Mesenchymal stem cell (in vitro differentiated cells and primary cell): ENCODE data around the gene ASF1A.

Experiments used
- DNase-seq: peaks from one replicate; pipeline ENCODE4 v3.0.0-alpha.2; 2013
- H2AFZ ChIP-seq: one replicate; pipeline ENCODE4 v1.6.1; 2013; ENCODE audit warnings: low read depth, mild to moderate bottlenecking, control low read depth, inconsistent platforms, low read length, moderate library complexity
- H2AK5ac ChIP-seq: 2 replicates; pipeline ENCODE4 v1.6.1; 2013; ENCODE audit warnings: low read length, moderate library complexity, mild to moderate bottlenecking, inconsistent platforms; ENCODE audit not compliant: severe bottlenecking
- H2BK120ac ChIP-seq: one replicate; pipeline ENCODE4 v1.6.1; 2013; ENCODE audit warnings: low read depth, mild to moderate bottlenecking, inconsistent platforms, low read length, moderate library complexity
- H2BK12ac ChIP-seq, 2 experiments: one replicate each; pipeline ENCODE4 v1.6.1; 2013; ENCODE audit warnings: inconsistent platforms in 2 of 2, low read length in 2 of 2, mild to moderate bottlenecking in 2 of 2, moderate library complexity in 2 of 2, control low read depth in 1 of 2
- H2BK15ac ChIP-seq: one replicate; pipeline ENCODE4 v1.6.1; 2013; ENCODE audit warnings: mild to moderate bottlenecking, low read depth, inconsistent platforms; ENCODE audit not compliant: poor library complexity, severe bottlenecking
- H2BK5ac ChIP-seq: 2 replicates; pipeline ENCODE4 v1.6.1; 2013; ENCODE audit warnings: low read depth, mild to moderate bottlenecking, low read length, control low read depth, inconsistent platforms; ENCODE audit not compliant: poor library complexity, severe bottlenecking
- H3K14ac ChIP-seq, 2 experiments: one replicate each; pipeline ENCODE4 v1.6.1; 2013; ENCODE audit warnings: inconsistent platforms in 2 of 2, low read length in 2 of 2, control low read depth in 1 of 2, mild to moderate bottlenecking in 1 of 2, moderate library complexity in 1 of 2
- H3K18ac ChIP-seq, 2 experiments: one replicate each; pipeline ENCODE4 v1.6.1; 2013; ENCODE audit warnings: inconsistent platforms in 2 of 2, low read length in 2 of 2, control low read depth in 1 of 2, low read depth in 1 of 2, mild to moderate bottlenecking in 1 of 2
- H3K23ac ChIP-seq, 2 experiments: one replicate each; pipeline ENCODE4 v1.6.1; 2013; ENCODE audit warnings: inconsistent platforms in 2 of 2, low read length in 2 of 2, mild to moderate bottlenecking in 2 of 2, moderate library complexity in 2 of 2, control low read depth in 1 of 2
- H3K27ac ChIP-seq: 2 replicates; pipeline ENCODE4 v1.5.1; 2013; ENCODE audit warnings: mild to moderate bottlenecking, moderate library complexity, low read length, control low read depth, inconsistent platforms; ENCODE audit not compliant: poor library complexity, severe bottlenecking
- H3K27me3 ChIP-seq, 2 experiments: 2 replicates each; pipeline versions ENCODE4 v1.6.1 to v1.7.0; 2013; ENCODE audit warnings: low read length in 2 of 2, mild to moderate bottlenecking in 2 of 2, moderate library complexity in 2 of 2, control low read depth in 1 of 2, inconsistent platforms in 1 of 2; ENCODE audit not compliant: control insufficient read depth in 1 of 2, insufficient read depth in 1 of 2
- H3K36me3 ChIP-seq, 2 experiments: 2 replicates each; pipeline versions ENCODE4 v1.6.1 to v1.7.0; 2013; ENCODE audit warnings: low read length in 2 of 2, control low read depth in 1 of 2, inconsistent platforms in 1 of 2, low read depth in 1 of 2, mild to moderate bottlenecking in 1 of 2; ENCODE audit not compliant: insufficient read depth in 2 of 2, control insufficient read depth in 1 of 2
- H3K4ac ChIP-seq, 2 experiments: one replicate each; pipeline ENCODE4 v1.6.1; 2013; ENCODE audit warnings: inconsistent platforms in 2 of 2, low read length in 2 of 2, mild to moderate bottlenecking in 2 of 2, moderate library complexity in 2 of 2, control low read depth in 1 of 2, low read depth in 1 of 2
- H3K4me1 ChIP-seq: 2 replicates; pipeline ENCODE4 v1.6.1; 2013; ENCODE audit warnings: low read depth, low read length, control low read depth; ENCODE audit not compliant: control insufficient read depth, insufficient read depth
- H3K4me2 ChIP-seq: 2 replicates; pipeline ENCODE4 v1.6.1; 2013; ENCODE audit warnings: low read length, mild to moderate bottlenecking, inconsistent platforms; ENCODE audit not compliant: poor library complexity, severe bottlenecking
- H3K4me3 ChIP-seq, 2 experiments: 2 replicates each; pipeline versions ENCODE4 v1.5.1 to v1.7.0; 2013; ENCODE audit warnings: low read length in 2 of 2, mild to moderate bottlenecking in 2 of 2, control low read depth in 1 of 2, low read depth in 1 of 2; ENCODE audit not compliant: insufficient read depth in 1 of 2
- H3K79me1 ChIP-seq: replicated peaks from 2 replicates; pipeline ENCODE4 v1.6.1; 2013; ENCODE audit warnings: mild to moderate bottlenecking, control low read depth, low read length, inconsistent platforms; ENCODE audit not compliant: poor library complexity, severe bottlenecking
- H3K9ac ChIP-seq: 2 replicates; pipeline ENCODE4 v1.7.0; 2013; ENCODE audit warnings: mild to moderate bottlenecking, low read length, moderate library complexity
- H3K9me3 ChIP-seq: 2 replicates; pipeline ENCODE4 v1.7.0; 2013; ENCODE audit warnings: mild to moderate bottlenecking, low read length; ENCODE audit not compliant: control insufficient read depth
- H4K8ac ChIP-seq: one replicate; pipeline ENCODE4 v1.6.1; 2013; ENCODE audit warnings: inconsistent platforms, mild to moderate bottlenecking, low read length, moderate library complexity
- H4K91ac ChIP-seq: one replicate; pipeline ENCODE4 v1.6.1; 2013; ENCODE audit warnings: mild to moderate bottlenecking, low read length, inconsistent platforms
- WGBS: methylation state at CpG from one replicate; pipeline ENCODE4 v1.1.7; 2013; ENCODE audit warnings: mixed read lengths; 5-methylcytosine and 5-hydroxymethylcytosine counted together

ASF1A gene

GRCh38 chr6:118886641-118887040 lies 7.3 kb upstream of the ASF1A start:
- H3K27me3 ChIP-seq: no peaks in the 10 kb centered on the region
- H4K8ac ChIP-seq: no peak overlapping the region
- no peak overlapping the region for H4K91ac ChIP-seq
- no peak overlapping the region for H3K27ac ChIP-seq
- no peak overlapping the region for H3K4ac ChIP-seq
- H3K23ac ChIP-seq: no peak overlapping the region
- no peak overlapping the region for H3K4me2 ChIP-seq
- no peak overlapping the region for H2BK12ac ChIP-seq
- H3K14ac ChIP-seq: no peak overlapping the region
- no peak overlapping the region for H3K9ac ChIP-seq
- H3K18ac ChIP-seq: no peak overlapping the region
- H2BK15ac ChIP-seq: no peak overlapping the region
- peaks cover 20% of the 10 kb centered on the region for H3K79me1 ChIP-seq
- peaks cover 2% of the 10 kb centered on the region for H3K4me1 ChIP-seq
- H3K36me3 ChIP-seq: no peaks in the 10 kb centered on the region
- DNase-seq: no peak
- no peak overlapping the region for H2AK5ac ChIP-seq
- no peaks in the 10 kb centered on the region for H3K9me3 ChIP-seq
- no peak overlapping the region for H3K4me3 ChIP-seq
- H2AFZ ChIP-seq: no peak overlapping the region
- H2BK5ac ChIP-seq: no peak overlapping the region
- H2BK120ac ChIP-seq: no peak overlapping the region
- WGBS: 97% methylated on average over 5 of the region's 6 CpGs

GRCh38 chr6:118889163-118889562 lies 4.8 kb upstream of the ASF1A start:
- Histone ChIP-seq H2AFZ (no peak overlapping the region), H3K36me3 (no peaks in the 10 kb centered on the region), H3K4me3 (no peak overlapping the region), H3K4ac (no peak overlapping the region), H3K23ac (no peak overlapping the region), H3K79me1 (peaks cover 14% of the 10 kb centered on the region), H3K18ac (no peak overlapping the region), H3K4me1 (no peaks in the 10 kb centered on the region), H3K27ac (no peak overlapping the region), H2BK5ac (no peak overlapping the region), H2BK120ac (no peak overlapping the region), H2BK15ac (no peak overlapping the region), H3K4me2 (no peak overlapping the region), H3K9me3 (no peaks in the 10 kb centered on the region), H3K9ac (no peak overlapping the region), H4K8ac (no peak overlapping the region), H3K27me3 (no peaks in the 10 kb centered on the region), H2AK5ac (no peak overlapping the region), H4K91ac (no peak overlapping the region), H2BK12ac (no peak overlapping the region), H3K14ac (no peak overlapping the region)
- WGBS: 89% methylated on average over 3 of the region's 4 CpGs
- no peak for DNase-seq

GRCh38 chr6:118890997-118891790 lies 2.8 kb upstream of the ASF1A start:
- peaks cover 14% of the 10 kb centered on the region for H3K79me1 ChIP-seq
- H3K4me2 ChIP-seq: no peak overlapping the region
- no peak overlapping the region for H2BK12ac ChIP-seq
- H2BK15ac ChIP-seq: no peak overlapping the region
- H3K23ac ChIP-seq: no peak overlapping the region
- no peaks in the 10 kb centered on the region for H3K9me3 ChIP-seq
- DNase-seq: no peak
- no peaks in the 10 kb centered on the region for H3K27me3 ChIP-seq
- no peaks in the 10 kb centered on the region for H3K36me3 ChIP-seq
- H2BK5ac ChIP-seq: no peak overlapping the region
- no peaks in the 10 kb centered on the region for H3K4me1 ChIP-seq
- no peak overlapping the region for H2AFZ ChIP-seq
- no peak overlapping the region for H3K18ac ChIP-seq
- no peak overlapping the region for H4K8ac ChIP-seq
- no peak overlapping the region for H2BK120ac ChIP-seq
- H3K27ac ChIP-seq: no peak overlapping the region
- 100% methylated on average over 4 of the region's 5 CpGs for WGBS
- H4K91ac ChIP-seq: no peak overlapping the region
- no peak overlapping the region for H3K14ac ChIP-seq
- H3K4me3 ChIP-seq: peak overlapping the region in 1 of 2 experiments; percentile 90
- no peak overlapping the region for H2AK5ac ChIP-seq
- H3K4ac ChIP-seq: no peak overlapping the region
- peak overlapping the region; percentile 99 for H3K9ac ChIP-seq

- no peaks in the 10 kb centered on the region for H3K27me3 ChIP-seq
- H3K14ac ChIP-seq: no peak overlapping the region
- no peaks in the 10 kb centered on the region for H3K36me3 ChIP-seq
- peaks cover 3% of the 10 kb centered on the region for H3K4me1 ChIP-seq
- no peak overlapping the region for H3K18ac ChIP-seq
- H2BK12ac ChIP-seq: no peak overlapping the region
- H2AK5ac ChIP-seq: no peak overlapping the region
- H2BK15ac ChIP-seq: no peak overlapping the region
- no peak overlapping the region for H4K91ac ChIP-seq
- H3K9me3 ChIP-seq: no peaks in the 10 kb centered on the region
- no peak overlapping the region for H2AFZ ChIP-seq
- H3K4ac ChIP-seq: no peak overlapping the region
- H2BK120ac ChIP-seq: no peak overlapping the region
- H3K27ac ChIP-seq: peak overlapping the region; percentile 24
- H2BK5ac ChIP-seq: no peak overlapping the region
- no peak for DNase-seq
- H4K8ac ChIP-seq: no peak overlapping the region
- 58% methylated on average over 6 of the region's 6 CpGs for WGBS
- H3K9ac ChIP-seq: peak overlapping the region; percentile 99
- H3K4me3 ChIP-seq: peak overlapping the region in 1 of 2 experiments; percentile 90
- peak overlapping the region; percentile 20 for H3K4me2 ChIP-seq
- no peak overlapping the region for H3K23ac ChIP-seq
- peaks cover 7% of the 10 kb centered on the region for H3K79me1 ChIP-seq
These were observed 1.5 kb upstream of the ASF1A start for GRCh38 chr6:118892355-118892991.
